Ishikawa (cell line): ENCODE data around the gene EDDM13.

Experiments
- CEBPB ChIP-seq: IDR thresholded peaks from 2 replicates; pipeline ENCODE4 v1.6.1; 2012
- CREB1 ChIP-seq: IDR thresholded peaks from 2 replicates; pipeline ENCODE4 v1.6.1; 2012; ENCODE audit warnings: low read depth
- EGR1 ChIP-seq: IDR thresholded peaks from 2 replicates; pipeline ENCODE4 v1.6.1; 2012
- EP300 ChIP-seq: IDR thresholded peaks from 2 replicates; pipeline ENCODE4 v1.6.1; 2012; ENCODE audit warnings: borderline replicate concordance
- FOXM1 ChIP-seq: IDR thresholded peaks from 2 replicates; pipeline ENCODE4 v1.6.1; 2012; ENCODE audit warnings: low read depth, borderline replicate concordance
- MAX ChIP-seq: IDR thresholded peaks from 2 replicates; pipeline ENCODE4 v1.6.1; 2012
- NFIC ChIP-seq: IDR thresholded peaks from 2 replicates; pipeline ENCODE4 v1.6.1; 2012
- RAD21 ChIP-seq: IDR thresholded peaks from 2 replicates; pipeline ENCODE4 v1.6.1; 2012; ENCODE audit warnings: low read depth
- REST ChIP-seq: IDR thresholded peaks from 2 replicates; pipeline ENCODE4 v1.6.1; 2012; ENCODE audit warnings: low read depth, mild to moderate bottlenecking
- TAF1 ChIP-seq: IDR thresholded peaks from 2 replicates; pipeline ENCODE4 v1.6.1; 2012; ENCODE audit warnings: low read depth, mild to moderate bottlenecking
- TCF12 ChIP-seq: IDR thresholded peaks from 2 replicates; pipeline ENCODE4 v1.6.1; 2012; ENCODE audit warnings: low read depth
- TEAD4 ChIP-seq: IDR thresholded peaks from 2 replicates; pipeline ENCODE4 v1.6.1; 2012
- USF1 ChIP-seq: IDR thresholded peaks from 2 replicates; pipeline ENCODE4 v1.6.1; 2012
- YY1 ChIP-seq: IDR thresholded peaks from 2 replicates; pipeline ENCODE4 v1.6.1; 2012; ENCODE audit warnings: low read depth
- ZBTB7A ChIP-seq: IDR thresholded peaks from 2 replicates; pipeline ENCODE4 v1.6.1; 2012; ENCODE audit warnings: low read depth

The EDDM13 gene

GRCh38 chr19:56301155-56301554 lies 28.6 kb downstream of the EDDM13 start:
- TF ChIP-seq TCF12 (no peak), EGR1 (no peak), RAD21 (no peak), NFIC (no peak), YY1 (no peak), FOXM1 (no peak), REST (no peak), TEAD4 (no peak), TAF1 (no peak), CREB1 (no peak), CEBPB (no peak), ZBTB7A (no peak), EP300 (no peak), USF1 (no peak)

- TF ChIP-seq YY1 (no peak), REST (no peak), CREB1 (no peak)
These were observed 29.5 kb downstream of the EDDM13 start for GRCh38 chr19:56301886-56302620.

- TF ChIP-seq RAD21, result no peak
- TF ChIP-seq MAX, result no peak
- TF ChIP-seq TEAD4, result no peak
- TF ChIP-seq USF1, result no peak
- no peak for TF ChIP-seq TAF1
- TF ChIP-seq NFIC, result no peak
- TF ChIP-seq EP300, result no peak
- no peak for TF ChIP-seq FOXM1
- no peak for TF ChIP-seq TCF12
- no peak for TF ChIP-seq CEBPB
- TF ChIP-seq YY1, result no peak
- TF ChIP-seq EGR1, result no peak
- TF ChIP-seq ZBTB7A, result no peak
- no peak for TF ChIP-seq CREB1
- TF ChIP-seq REST, result no peak
These were observed 31.7 kb downstream of the EDDM13 start for GRCh38 chr19:56304243-56304642.

GRCh38 chr19:56306016-56306415 lies 33.5 kb downstream of the EDDM13 start:
- TF ChIP-seq TEAD4 (no peak), CEBPB (no peak), CREB1 (no peak), RAD21 (no peak), MAX (no peak), EP300 (no peak), EGR1 (no peak), USF1 (no peak), YY1 (no peak), NFIC (no peak), ZBTB7A (no peak), TAF1 (no peak), FOXM1 (no peak), TCF12 (no peak), REST (no peak)
